Kidney (tissue), 14 donors: ENCODE measurements around the gene DPM3. TPM values are rescaled to one million over a fixed set of nuclear protein-coding genes. Genes with fewer than 3 reads are reported as not detected.

Source experiments
- DNase-seq, 5 donors: peaks; one replicate each; pipeline ENCODE4 v3.0.0-alpha.2; 2013 to 2020
- FAIRE-seq: peaks from 2 replicates; lab custom pipeline; 2012; peaks lifted over from hg19 to GRCh38; lab: Jason Lieb, UNC
- H3K27ac ChIP-seq, 2 donors: one replicate each; pipeline ENCODE4 v1.7.0; 2013; ENCODE audit warnings: low read depth in 2 of 2, low read length in 2 of 2, inconsistent platforms in 1 of 2
- H3K27me3 ChIP-seq: one replicate; pipeline ENCODE4 v1.7.1; 2013; ENCODE audit warnings: low read length, inconsistent platforms; ENCODE audit not compliant: control insufficient read depth, insufficient read depth
- H3K36me3 ChIP-seq, 3 donors: one replicate each; pipeline versions ENCODE4 v1.7.0 to v1.7.1; 2013; ENCODE audit warnings: low read length in 3 of 3, control low read depth in 1 of 3, inconsistent platforms in 1 of 3; ENCODE audit not compliant: insufficient read depth in 3 of 3, control insufficient read depth in 2 of 3
- H3K4me1 ChIP-seq, 3 donors: one replicate each; pipeline versions ENCODE4 v1.7.0 to v1.7.1; 2013; ENCODE audit warnings: low read length in 3 of 3, inconsistent platforms in 1 of 3, low read depth in 1 of 3; ENCODE audit not compliant: control insufficient read depth in 2 of 3, insufficient read depth in 2 of 3
- H3K4me3 ChIP-seq, 3 donors: one replicate each; pipeline versions ENCODE4 v1.7.0 to v1.8.1; 2013; ENCODE audit warnings: low read length in 3 of 3, control low read depth in 1 of 3, inconsistent platforms in 1 of 3
- H3K9ac ChIP-seq, 3 donors: one replicate each; pipeline versions ENCODE4 v1.7.0 to v1.7.1; 2013; ENCODE audit warnings: low read length in 3 of 3, control low read depth in 1 of 3, inconsistent platforms in 1 of 3
- H3K9me3 ChIP-seq, 3 donors: one replicate each; pipeline versions ENCODE4 v1.7.0 to v1.7.1; 2013; ENCODE audit warnings: low read length in 3 of 3, control low read depth in 1 of 3, inconsistent platforms in 1 of 3; ENCODE audit not compliant: control insufficient read depth in 2 of 3, insufficient read depth in 1 of 3
- CTCF ChIP-seq: IDR thresholded peaks from 3 replicates; pipeline ENCODE4 v1.5.1; 2012; ENCODE audit warnings: mild to moderate bottlenecking, moderate library complexity, borderline replicate concordance; ENCODE audit not compliant: insufficient read depth; ENCODE audit errors: extremely low read depth
- intact Hi-C: fragments of 100-400 bp; cut with DNase I; formaldehyde crosslinking; loops from one replicate; pipeline ENCODE4 v1.11.1; 2022
- polyA plus RNA-seq: library from polyadenylated mRNA; stranded (reverse); fragments of 350-450 nt; fragmentation: Illumina TruSeq; extraction: RNeasy Lipid Tissue Mini Kit (QIAGEN cat#74804); gene quantifications from one replicate; pipeline ENCODE4 v1.2.3, GENCODE V29; 2014; ENCODE audit warnings: low read depth, low replicate concordance; ENCODE audit not compliant: insufficient read depth
- total RNA-seq: library from RNA; stranded (reverse); fragmentation: NEBNext Ultra II Directional; extraction: Animal tissue kit (Norgen Biotek cat#: 25700); gene quantifications from one replicate; pipeline ENCODE4 v1.2.1, GENCODE V29; 2021
- donor health status: control.
- donor health status: control.
- donor health status: control.
- donor health status: control.
- donor health status: control.
- donor health status: DM: yes; HTN: yes; CAD: no.
- donor health status: Normal renal cell carcinoma (clear cell type).

Gene DPM3
- total and polyA plus RNA-seq, 2 donors from 2014 or later, result 84.4 to 237 TPM

GRCh38 chr1:155175281-155175926, 35.1 kb upstream of the DPM3 start:
- Histone ChIP-seq H3K36me3 (peaks cover 0 to under 1% (median 0%) of the 10 kb centered on the region in 3 donors), H3K27me3 (no peaks in the 10 kb centered on the region), H3K4me1 (peaks cover 0 to 19% (median 10%) of the 10 kb centered on the region in 3 donors), H3K9ac (no peak overlapping the region), H3K4me3 (no peak overlapping the region), H3K9me3 (no peaks in the 10 kb centered on the region), H3K27ac (no peak overlapping the region)
- no peak for TF ChIP-seq CTCF
- FAIRE-seq (no peak), DNase-seq (peak in 2 of 5 donors; percentile 57 to 83)
- intact Hi-C loops, result loop anchor here (10.0 kb wide), 1 partner anchor 49 kb away; no protein-coding TSS in a partner anchor

GRCh38 chr1:155174324-155175280, 34.3 kb upstream of the DPM3 start:
- H3K4me3 ChIP-seq, result peak overlapping the region in 1 of 3 donors; percentile 33
- peaks cover 0 to 5% (median 2%) of the 10 kb centered on the region in 3 donors for H3K36me3 ChIP-seq
- no peaks in the 10 kb centered on the region for H3K9me3 ChIP-seq
- peak; percentile 45 to 90 (median 61) for DNase-seq
- intact Hi-C loops, result loop anchor here (10.0 kb wide), 1 partner anchor 50 kb away; no protein-coding TSS in a partner anchor
- peak overlapping the region in 1 of 3 donors; percentile 15 for H3K9ac ChIP-seq
- no peaks in the 10 kb centered on the region for H3K27me3 ChIP-seq
- H3K27ac ChIP-seq, result no peak overlapping the region
- no peak for TF ChIP-seq CTCF
- H3K4me1 ChIP-seq, result peaks cover 0 to 19% (median 10%) of the 10 kb centered on the region in 3 donors
- no peak for FAIRE-seq

- DNase-seq (peak in 4 of 5 donors; percentile 46 to 86 (median 70)), FAIRE-seq (no peak)
- H3K4me3 ChIP-seq, result peak within 1 kb of the TSS; percentile 82 to 94 (median 93)
- TF ChIP-seq CTCF, result no peak
- H3K27ac ChIP-seq, result peak within 1 kb of the TSS; percentile 92
- H3K36me3 ChIP-seq, result peaks cover 4 to 14% (median 10%) of the 10 kb centered on the region in 3 donors
- H3K27me3 ChIP-seq, result no peaks in the 10 kb centered on the region
- H3K9me3 ChIP-seq, result no peaks in the 10 kb centered on the region
- peaks cover 0 to 19% (median 10%) of the 10 kb centered on the region in 3 donors for H3K4me1 ChIP-seq
- intact Hi-C loops, result loop anchor here (10.0 kb wide), 1 partner anchor 51 kb away; no protein-coding TSS in a partner anchor
- peak within 1 kb of the TSS; percentile 55 to 92 (median 86) for H3K9ac ChIP-seq
Measured at GRCh38 chr1:155173478-155174323, 33.4 kb upstream of the DPM3 start, which contains the start of gene TRIM46. TSS of gene TRIM46 (plus strand) at chr1:155173849. CDS start at chr1:155173967, 118 bp downstream.
